ENCODE measurements around the gene BMAL1.

GRCh38 chr11:13433437-13433836, 155.8 kb downstream of the BMAL1 start:
- TF ChIP-seq CTCF (IDR thresholded peaks at IDR 0.05; ENCODE audit: insufficient read depth, low read length, poor library complexity, severe bottlenecking) (no peak), EZH2phosphoT487 (conservative IDR thresholded peaks at IDR 0.05; ENCODE audit: low read length) (no peak)

All from SU-DHL-6 (cell line).